HUES64 (cell line): ENCODE results near the gene SOD1.
A peak's percentile ranks its signal among the peaks of the same experiment; 100 is the strongest.
"Not testable (repeated sequence)": the region's sequence is repeated elsewhere in the genome, so short reads cannot be mapped to it uniquely, and the experiment has no call there.

ENCODE experiments used
- H3K27ac ChIP-seq: 2 replicates; pipeline ENCODE4 v1.7.0; 2013; ENCODE audit warnings: low read depth, low read length, inconsistent platforms
- H3K27me3 ChIP-seq: 2 replicates; pipeline ENCODE4 v1.6.1; 2013; ENCODE audit warnings: mild to moderate bottlenecking, low read length; ENCODE audit not compliant: insufficient read depth
- H3K36me3 ChIP-seq: 2 replicates; pipeline ENCODE4 v1.6.1; 2013; ENCODE audit warnings: mild to moderate bottlenecking, low read length; ENCODE audit not compliant: insufficient read depth
- H3K4me1 ChIP-seq: 2 replicates; pipeline ENCODE4 v1.6.1; 2013; ENCODE audit warnings: mild to moderate bottlenecking, low read length, moderate library complexity; ENCODE audit not compliant: insufficient read depth
- H3K4me3 ChIP-seq: 2 replicates; pipeline ENCODE4 v1.5.1; 2013; ENCODE audit warnings: mild to moderate bottlenecking, low read length, moderate library complexity
- H3K9ac ChIP-seq: 2 replicates; pipeline ENCODE4 v1.6.1; 2013; ENCODE audit warnings: mild to moderate bottlenecking, low read depth, low read length
- H3K9me3 ChIP-seq: 2 replicates; pipeline ENCODE4 v1.6.1; 2013; ENCODE audit warnings: low read depth, low read length; ENCODE audit not compliant: insufficient read depth
- WGBS: fragments of 150-250, 120-280 bp; methylation state at CpG from one replicate; pipeline ENCODE4 v1.1.7; 2013; ENCODE audit warnings: missing lambda C conversion rate; 5-methylcytosine and 5-hydroxymethylcytosine counted together

The SOD1 gene

GRCh38 chr21:31656199-31657095 lies 3.0 kb upstream of the SOD1 start:
- H3K27ac ChIP-seq: no peak overlapping the region
- H3K4me1 ChIP-seq: peaks cover 13% of the 10 kb centered on the region
- 93% methylated on average over 13 of the region's 13 CpGs for WGBS
- H3K36me3 ChIP-seq: no peaks in the 10 kb centered on the region; the same call in 1 of the 2 replicates
- H3K9me3 ChIP-seq: no peaks in the 10 kb centered on the region
- H3K27me3 ChIP-seq: no peaks in the 10 kb centered on the region
- H3K4me3 ChIP-seq: no peak overlapping the region
- H3K9ac ChIP-seq: no peak overlapping the region

- Histone ChIP-seq H3K36me3 (peaks cover 10% of the 10 kb centered on the region), H3K9ac (no peak overlapping the region), H3K27ac (no peak overlapping the region), H3K4me3 (no peak overlapping the region), H3K9me3 (no peaks in the 10 kb centered on the region), H3K27me3 (no peaks in the 10 kb centered on the region), H3K4me1 (peaks cover 13% of the 10 kb centered on the region)
- WGBS: 90% methylated on average over 9 of the region's 9 CpGs
Observed at GRCh38 chr21:31658053-31658452, 1.4 kb upstream of the SOD1 start.

GRCh38 chr21:31659286-31659535 lies 282 bp upstream of the SOD1 start:
- peaks cover 20% of the 10 kb centered on the region for H3K36me3 ChIP-seq
- WGBS: 4% methylated on average over 18 of the region's 18 CpGs
- H3K4me3 ChIP-seq: peak overlapping the region; percentile 69
- peak overlapping the region; percentile 59 for H3K9ac ChIP-seq
- no peaks in the 10 kb centered on the region for H3K27me3 ChIP-seq
- no peak overlapping the region for H3K27ac ChIP-seq
- peaks cover 13% of the 10 kb centered on the region for H3K4me1 ChIP-seq
- H3K9me3 ChIP-seq: no peaks in the 10 kb centered on the region

- Histone ChIP-seq H3K27ac (no peak overlapping the region), H3K4me3 (peak overlapping the region; percentile 69), H3K9ac (peak overlapping the region; percentile 81), H3K27me3 (no peaks in the 10 kb centered on the region), H3K36me3 (peaks cover 25% of the 10 kb centered on the region), H3K4me1 (peaks cover 13% of the 10 kb centered on the region), H3K9me3 (no peaks in the 10 kb centered on the region)
- 5% methylated on average over 12 of the region's 12 CpGs for WGBS
Observed at GRCh38 chr21:31660259-31660565, 719 bp downstream of the SOD1 start.

- no peak overlapping the region for H3K27ac ChIP-seq
- peak overlapping the region; percentile 69 for H3K4me3 ChIP-seq
- H3K9me3 ChIP-seq: no peaks in the 10 kb centered on the region
- H3K36me3 ChIP-seq: peaks cover 28% of the 10 kb centered on the region
- 55% methylated on average over 7 of the region's 8 CpGs for WGBS
- H3K4me1 ChIP-seq: peaks cover 13% of the 10 kb centered on the region
- no peaks in the 10 kb centered on the region for H3K27me3 ChIP-seq
- peak overlapping the region; percentile 81 for H3K9ac ChIP-seq
Observed at GRCh38 chr21:31660591-31660990, 1.1 kb downstream of the SOD1 start.

GRCh38 chr21:31663584-31664249 lies 4.2 kb downstream of the SOD1 start:
- H3K27me3 ChIP-seq: no peaks in the 10 kb centered on the region
- no peak overlapping the region for H3K27ac ChIP-seq
- H3K36me3 ChIP-seq: peaks cover 57% of the 10 kb centered on the region
- H3K4me3 ChIP-seq: no peak overlapping the region
- H3K9me3 ChIP-seq: no peaks in the 10 kb centered on the region
- 95% methylated on average over 7 of the region's 7 CpGs for WGBS
- H3K9ac ChIP-seq: no peak overlapping the region
- H3K4me1 ChIP-seq: peaks cover 16% of the 10 kb centered on the region

GRCh38 chr21:31665397-31665796 lies 5.9 kb downstream of the SOD1 start:
- Histone ChIP-seq H3K27me3 (no peaks in the 10 kb centered on the region), H3K9ac (no peak overlapping the region), H3K27ac (no peak overlapping the region; the same call in 1 of the 2 replicates), H3K4me3 (no peak overlapping the region), H3K9me3 (no peaks in the 10 kb centered on the region), H3K4me1 (peaks cover 25% of the 10 kb centered on the region), H3K36me3 (peaks cover 72% of the 10 kb centered on the region)
- WGBS: 90% methylated on average over 8 of the region's 8 CpGs

- not testable (repeated sequence) for H3K9ac ChIP-seq, H3K27ac ChIP-seq, H3K9me3 ChIP-seq, H3K27me3 ChIP-seq, H3K4me3 ChIP-seq
- 97% methylated on average over 4 of the region's 4 CpGs for WGBS
- Histone ChIP-seq H3K4me1 (peaks cover 25% of the 10 kb centered on the region), H3K36me3 (peaks cover 77% of the 10 kb centered on the region)
Observed at GRCh38 chr21:31665869-31666268, 6.4 kb downstream of the SOD1 start.

GRCh38 chr21:31666445-31667010 lies 7.0 kb downstream of the SOD1 start:
- WGBS: 97% methylated on average over 5 of the region's 5 CpGs
- Histone ChIP-seq H3K9ac (no peak overlapping the region), H3K4me1 (peaks cover 24% of the 10 kb centered on the region; the same call in 1 of the 2 replicates)

GRCh38 chr21:31667132-31667531 lies 7.6 kb downstream of the SOD1 start:
- peak overlapping the region; percentile 11; the same call in 1 of the 2 replicates for H3K27ac ChIP-seq
- no peaks in the 10 kb centered on the region for H3K27me3 ChIP-seq
- H3K4me1 ChIP-seq: peaks cover 24% of the 10 kb centered on the region; the same call in 1 of the 2 replicates
- no peaks in the 10 kb centered on the region for H3K9me3 ChIP-seq
- 93% methylated on average over 5 of the region's 5 CpGs for WGBS
- peaks cover 82% of the 10 kb centered on the region for H3K36me3 ChIP-seq
- H3K9ac ChIP-seq: no peak overlapping the region
- H3K4me3 ChIP-seq: no peak overlapping the region

More at GRCh38 chr21:31666445-31667010, 7.0 kb downstream of the SOD1 start:
- H3K27ac ChIP-seq: no peak overlapping the region
- no peaks in the 10 kb centered on the region for H3K9me3 ChIP-seq
- peaks cover 82% of the 10 kb centered on the region for H3K36me3 ChIP-seq
- H3K27me3 ChIP-seq: no peaks in the 10 kb centered on the region
- H3K4me3 ChIP-seq: no peak overlapping the region

- peaks cover 82% of the 10 kb centered on the region for H3K36me3 ChIP-seq
- H3K27ac ChIP-seq: peak overlapping the region; percentile 11; the same call in 1 of the 2 replicates
- H3K9me3 ChIP-seq: no peaks in the 10 kb centered on the region
- H3K4me1 ChIP-seq: peaks cover 24% of the 10 kb centered on the region; the same call in 1 of the 2 replicates
- H3K27me3 ChIP-seq: no peaks in the 10 kb centered on the region
- no peak overlapping the region for H3K4me3 ChIP-seq
- no peak overlapping the region for H3K9ac ChIP-seq
Observed at GRCh38 chr21:31667639-31668038, 8.1 kb downstream of the SOD1 start.
